HCT116 (cell line): ENCODE results near the gene HAPLN3. TPM values are rescaled to one million over a fixed set of nuclear protein-coding genes. Genes with fewer than 3 reads are reported as not detected.

Source experiments
- ATAC-seq: fragments of 200-7000 bp; cut with Tn5 transposase; 2 replicates; pipeline ENCODE4 v1.9.1; 2020; ENCODE audit warnings: mild to moderate bottlenecking, moderate library complexity
- BruUV-seq: library from RNA; stranded (reverse); fragments of 400-500 nt; replicated peaks from 2 replicates; lab custom pipeline; 2021; lab: Mats Ljungman, UMichigan
- CTCF ChIA-PET: fragments of 300-600 bp; sonication (Branson Sonifier 250); formaldehyde crosslinking; loops from one replicate; lab custom pipeline; 2021; ENCODE audit warnings: antibody characterized with exemption; lab: Charles Lee
- POLR2A ChIA-PET: fragments of 300-600, 350-600 bp; sonication (Branson Sonifier 250); formaldehyde crosslinking; loops from one replicate; lab custom pipeline; 2021; ENCODE audit warnings: antibody characterized with exemption; lab: Charles Lee
- RAD21 ChIA-PET, 2 experiments: fragments of 300-600 bp; sonication (Branson Sonifier 250); formaldehyde crosslinking; loops; one replicate each; lab custom pipeline; 2023; ENCODE audit warnings: low total read pairs in 2 of 2; ENCODE audit not compliant: uncharacterized antibody in 2 of 2, unreplicated experiment in 2 of 2, low non-redundant PET in 1 of 2; lab: Charles Lee
- DNase-seq: peaks from one replicate; pipeline ENCODE4 v3.0.0-alpha.2; 2010; ENCODE audit warnings: low read depth, low spot score
- H2AFZ ChIP-seq: fragments of 200-600 bp; shearing (Covaris generic), sonication (generic); 2 replicates; pipeline ENCODE4 v1.6.1; 2017; ENCODE audit warnings: low read depth, mixed run types, mixed read lengths, antibody characterized with exemption, low read length; ENCODE audit not compliant: poor library complexity, severe bottlenecking
- H3K27ac ChIP-seq: 2 replicates; pipeline ENCODE4 v1.5.1; 2012; ENCODE audit warnings: low read depth, low read length
- H3K27me3 ChIP-seq: fragments of 200-600 bp; sonication (generic); 2 replicates; pipeline ENCODE4 v1.6.1; 2016; ENCODE audit warnings: mixed run types, low read length, mixed read lengths; ENCODE audit not compliant: insufficient read depth
- H3K36me3 ChIP-seq, 2 experiments: fragments of 200-500 bp in 1 of 2; fragments of 200-600 bp in 1 of 2; sonication (Bioruptor generic) in 1 of 2; sonication (generic) in 1 of 2; 2 replicates each; pipeline versions ENCODE4 v1.5.1 to v1.6.1; 2014 to 2016; ENCODE audit warnings: low read length in 2 of 2, inconsistent platforms in 1 of 2, mixed read lengths in 1 of 2, mixed run types in 1 of 2; ENCODE audit not compliant: insufficient read depth in 2 of 2, control insufficient read depth in 1 of 2
- H3K4me1 ChIP-seq, 2 experiments: fragments of 200-600 bp in 1 of 2; sonication (generic) in 1 of 2; 2 replicates each; pipeline versions ENCODE4 v1.5.1 to v1.6.1; 2012 to 2017; ENCODE audit warnings: low read length in 2 of 2, inconsistent platforms in 1 of 2, mild to moderate bottlenecking in 1 of 2, mixed read lengths in 1 of 2, mixed run types in 1 of 2, moderate library complexity in 1 of 2; ENCODE audit not compliant: insufficient read depth in 2 of 2, control insufficient read depth in 1 of 2
- H3K4me2 ChIP-seq: fragments of 200-600 bp; sonication (generic); 2 replicates; pipeline ENCODE4 v1.6.1; 2017; ENCODE audit warnings: mixed run types, low read length, mixed read lengths
- H3K4me3 ChIP-seq, 2 experiments: fragments of 200-600 bp in 1 of 2; sonication (generic) in 1 of 2; replicated peaks in 1 of 2; 2 replicates each; pipeline ENCODE4 v1.5.1; 2011 to 2016; ENCODE audit warnings: low read length in 2 of 2, control low read depth in 1 of 2, low read depth in 1 of 2, mild to moderate bottlenecking in 1 of 2, mixed read lengths in 1 of 2, mixed run types in 1 of 2
- H3K79me2 ChIP-seq: fragments of 200-600 bp; sonication (generic); 2 replicates; pipeline ENCODE4 v1.6.1; 2017; ENCODE audit warnings: mild to moderate bottlenecking, mixed run types, low read length, moderate library complexity, mixed read lengths; ENCODE audit not compliant: insufficient read depth
- H3K9ac ChIP-seq: fragments of 200-600 bp; sonication (generic); 2 replicates; pipeline ENCODE4 v1.6.1; 2016; ENCODE audit warnings: low read length, mixed read lengths
- H3K9me2 ChIP-seq: fragments of 200-600 bp; sonication (generic), shearing (Covaris generic); 2 replicates; pipeline ENCODE4 v1.6.1; 2017; ENCODE audit warnings: mixed run types, mild to moderate bottlenecking, moderate library complexity; ENCODE audit not compliant: insufficient read depth
- H3K9me3 ChIP-seq, 2 experiments: fragments of 200-500 bp in 1 of 2; fragments of 200-600 bp in 1 of 2; sonication (Bioruptor generic) in 1 of 2; sonication (generic) in 1 of 2; 2 replicates each; pipeline ENCODE4 v1.6.1; 2014 to 2017; ENCODE audit warnings: low read length in 2 of 2, mixed read lengths in 2 of 2, inconsistent platforms in 1 of 2, low read depth in 1 of 2, mild to moderate bottlenecking in 1 of 2, mixed run types in 1 of 2, moderate library complexity in 1 of 2; ENCODE audit not compliant: control insufficient read depth in 1 of 2, insufficient read depth in 1 of 2
- H4K20me1 ChIP-seq: fragments of 200-600 bp; sonication (generic), shearing (Covaris generic); 2 replicates; pipeline ENCODE4 v1.6.1; 2017; ENCODE audit warnings: mixed run types, mild to moderate bottlenecking, moderate library complexity; ENCODE audit not compliant: insufficient read depth
- ATF3 ChIP-seq: IDR thresholded peaks from 2 replicates; pipeline ENCODE4 v1.6.1; 2012
- CBX3 ChIP-seq: IDR thresholded peaks from 2 replicates; pipeline ENCODE4 v1.6.1; 2012; ENCODE audit warnings: low read depth
- CEBPB ChIP-seq: IDR thresholded peaks from 2 replicates; pipeline ENCODE4 v1.6.1; 2012; ENCODE audit warnings: low read depth
- FOSL1 ChIP-seq: IDR thresholded peaks from 2 replicates; pipeline ENCODE4 v1.6.1; 2012; ENCODE audit warnings: low read depth
- JUND ChIP-seq: IDR thresholded peaks from 2 replicates; pipeline ENCODE4 v1.6.1; 2012
- MAX ChIP-seq: IDR thresholded peaks from 2 replicates; pipeline ENCODE4 v1.6.1; 2012
- POLR2A ChIP-seq: IDR thresholded peaks from 2 replicates; pipeline ENCODE4 v1.7.0; 2011; ENCODE audit warnings: borderline replicate concordance; ENCODE audit not compliant: insufficient read depth, insufficient read length; ENCODE audit errors: extremely low read depth
- POLR2AphosphoS5 ChIP-seq: IDR thresholded peaks from 2 replicates; pipeline ENCODE4 v1.6.1; 2011; ENCODE audit warnings: mild to moderate bottlenecking, low read depth, low read length, moderate library complexity
- RAD21 ChIP-seq: IDR thresholded peaks from 2 replicates; pipeline ENCODE4 v1.6.1; 2012; ENCODE audit warnings: low read depth, mild to moderate bottlenecking
- SIN3A ChIP-seq: IDR thresholded peaks from 2 replicates; pipeline ENCODE4 v1.6.1; 2012; ENCODE audit warnings: low read depth
- SP1 ChIP-seq: IDR thresholded peaks from 2 replicates; pipeline ENCODE4 v1.6.1; 2012; ENCODE audit warnings: low read depth
- SRF ChIP-seq: IDR thresholded peaks from 2 replicates; pipeline ENCODE4 v1.6.1; 2012; ENCODE audit warnings: low read depth
- ZFX ChIP-seq: fragments of 450-650 bp; IDR thresholded peaks from 2 replicates; pipeline ENCODE4 v1.6.1; 2017
- ZNF274 ChIP-seq: fragments of 200-500 bp; sonication (Bioruptor generic); IDR thresholded peaks from 2 replicates; pipeline ENCODE4 v1.6.1; 2014; ENCODE audit warnings: mild to moderate bottlenecking, low read depth, low read length, inconsistent platforms
- intact Hi-C: fragments of 100-400 bp; cut with micrococcal nuclease; formaldehyde crosslinking; loops from 2 replicates; pipeline ENCODE4 v1.10.0; 2022
- total RNA-seq: library from RNA; stranded (reverse); gene quantifications from one replicate; pipeline ENCODE4 v1.2.1, GENCODE V29; 2021; ENCODE audit not compliant: unreplicated experiment
- TF ChIP-seq, protein P1 (sequence below): IDR thresholded peaks from 2 replicates; pipeline ENCODE4 v1.6.1; 2011; ENCODE audit warnings: mild to moderate bottlenecking, low read length, moderate library complexity; ENCODE audit not compliant: insufficient replicate concordance; ENCODE audit errors: extremely low read depth
- TF ChIP-seq, protein P2 (sequence below): IDR thresholded peaks from 2 replicates; pipeline ENCODE4 v1.6.1; 2012; ENCODE audit warnings: low read depth
- TF ChIP-seq, protein P3 (sequence below), 3 experiments: fragments of 200-600 bp in 1 of 3; sonication (generic) in 1 of 3; IDR thresholded peaks in 2 of 3; conservative IDR thresholded peaks in 1 of 3; 2 replicates each; pipeline ENCODE4 v1.5.1; 2012 to 2017; ENCODE audit warnings: low read depth in 2 of 3, low read length in 2 of 3, antibody characterized with exemption in 1 of 3, borderline replicate concordance in 1 of 3, control low read depth in 1 of 3, mild to moderate bottlenecking in 1 of 3, mixed read lengths in 1 of 3, mixed run types in 1 of 3, moderate library complexity in 1 of 3; ENCODE audit not compliant: insufficient read depth in 1 of 3

Gene HAPLN3
- total RNA-seq, 1 experiment from 2014 or later = 10.9 TPM

DNA sequence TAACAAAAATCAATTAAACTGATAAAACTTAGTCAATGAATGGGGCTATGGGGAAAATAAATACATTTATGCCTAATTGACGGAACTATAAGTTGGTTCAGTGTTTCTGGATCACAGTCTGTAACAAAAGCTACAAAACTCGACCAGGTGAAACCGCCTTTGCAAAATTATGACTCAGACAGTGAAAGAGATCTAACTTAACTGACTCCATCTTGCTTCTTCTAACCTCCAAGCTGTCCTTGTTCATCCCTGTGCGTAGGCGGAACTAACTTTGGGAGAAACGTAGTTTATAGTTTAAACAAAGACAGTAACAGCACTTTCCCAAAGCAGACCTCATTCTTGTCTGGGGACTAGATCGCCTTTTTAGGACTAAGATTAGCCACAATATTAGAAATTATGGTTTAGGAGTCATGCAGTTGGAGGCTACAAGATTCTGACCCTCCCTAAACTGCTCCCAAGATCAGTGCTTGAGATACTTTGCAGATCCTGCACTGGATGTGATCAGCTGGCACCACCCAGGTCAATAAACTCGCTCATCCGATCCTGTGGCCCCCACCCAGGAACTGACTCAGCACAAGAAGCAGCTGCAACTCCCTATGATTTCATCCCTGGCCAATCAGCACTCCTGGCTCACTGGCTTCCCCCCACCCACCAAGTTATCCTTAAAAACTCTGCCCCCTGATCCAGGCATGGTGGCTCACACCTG is 25.0 kb upstream of the HAPLN3 start:
- ATAC-seq (peak; percentile 44; the same call in 1 of the 2 replicates), DNase-seq (no peak)
- peaks cover 35 to 41% of the 10 kb centered on the region in 2 experiments for H3K4me1 ChIP-seq
- intact Hi-C loops = no loop called here
- no peak for TF ChIP-seq ZFX
- TF ChIP-seq MAX = no peak
- TF ChIP-seq CBX3 = no peak
- TF ChIP-seq FOSL1 = peak; percentile 28; the same call in 1 of the 2 replicates
- TF ChIP-seq, protein P1, sequence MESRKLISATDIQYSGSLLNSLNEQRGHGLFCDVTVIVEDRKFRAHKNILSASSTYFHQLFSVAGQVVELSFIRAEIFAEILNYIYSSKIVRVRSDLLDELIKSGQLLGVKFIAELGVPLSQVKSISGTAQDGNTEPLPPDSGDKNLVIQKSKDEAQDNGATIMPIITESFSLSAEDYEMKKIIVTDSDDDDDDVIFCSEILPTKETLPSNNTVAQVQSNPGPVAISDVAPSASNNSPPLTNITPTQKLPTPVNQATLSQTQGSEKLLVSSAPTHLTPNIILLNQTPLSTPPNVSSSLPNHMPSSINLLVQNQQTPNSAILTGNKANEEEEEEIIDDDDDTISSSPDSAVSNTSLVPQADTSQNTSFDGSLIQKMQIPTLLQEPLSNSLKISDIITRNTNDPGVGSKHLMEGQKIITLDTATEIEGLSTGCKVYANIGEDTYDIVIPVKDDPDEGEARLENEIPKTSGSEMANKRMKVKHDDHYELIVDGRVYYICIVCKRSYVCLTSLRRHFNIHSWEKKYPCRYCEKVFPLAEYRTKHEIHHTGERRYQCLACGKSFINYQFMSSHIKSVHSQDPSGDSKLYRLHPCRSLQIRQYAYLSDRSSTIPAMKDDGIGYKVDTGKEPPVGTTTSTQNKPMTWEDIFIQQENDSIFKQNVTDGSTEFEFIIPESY = no peak
- TF ChIP-seq, protein P2, sequence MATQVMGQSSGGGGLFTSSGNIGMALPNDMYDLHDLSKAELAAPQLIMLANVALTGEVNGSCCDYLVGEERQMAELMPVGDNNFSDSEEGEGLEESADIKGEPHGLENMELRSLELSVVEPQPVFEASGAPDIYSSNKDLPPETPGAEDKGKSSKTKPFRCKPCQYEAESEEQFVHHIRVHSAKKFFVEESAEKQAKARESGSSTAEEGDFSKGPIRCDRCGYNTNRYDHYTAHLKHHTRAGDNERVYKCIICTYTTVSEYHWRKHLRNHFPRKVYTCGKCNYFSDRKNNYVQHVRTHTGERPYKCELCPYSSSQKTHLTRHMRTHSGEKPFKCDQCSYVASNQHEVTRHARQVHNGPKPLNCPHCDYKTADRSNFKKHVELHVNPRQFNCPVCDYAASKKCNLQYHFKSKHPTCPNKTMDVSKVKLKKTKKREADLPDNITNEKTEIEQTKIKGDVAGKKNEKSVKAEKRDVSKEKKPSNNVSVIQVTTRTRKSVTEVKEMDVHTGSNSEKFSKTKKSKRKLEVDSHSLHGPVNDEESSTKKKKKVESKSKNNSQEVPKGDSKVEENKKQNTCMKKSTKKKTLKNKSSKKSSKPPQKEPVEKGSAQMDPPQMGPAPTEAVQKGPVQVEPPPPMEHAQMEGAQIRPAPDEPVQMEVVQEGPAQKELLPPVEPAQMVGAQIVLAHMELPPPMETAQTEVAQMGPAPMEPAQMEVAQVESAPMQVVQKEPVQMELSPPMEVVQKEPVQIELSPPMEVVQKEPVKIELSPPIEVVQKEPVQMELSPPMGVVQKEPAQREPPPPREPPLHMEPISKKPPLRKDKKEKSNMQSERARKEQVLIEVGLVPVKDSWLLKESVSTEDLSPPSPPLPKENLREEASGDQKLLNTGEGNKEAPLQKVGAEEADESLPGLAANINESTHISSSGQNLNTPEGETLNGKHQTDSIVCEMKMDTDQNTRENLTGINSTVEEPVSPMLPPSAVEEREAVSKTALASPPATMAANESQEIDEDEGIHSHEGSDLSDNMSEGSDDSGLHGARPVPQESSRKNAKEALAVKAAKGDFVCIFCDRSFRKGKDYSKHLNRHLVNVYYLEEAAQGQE = no peak
- no peak for TF ChIP-seq RAD21
- TF ChIP-seq ZNF274 = no peak
- TF ChIP-seq SP1 = no peak; the same call in 1 of the 2 replicates
- TF ChIP-seq SIN3A = no peak
- no peak for TF ChIP-seq CEBPB
- TF ChIP-seq, protein P3, sequence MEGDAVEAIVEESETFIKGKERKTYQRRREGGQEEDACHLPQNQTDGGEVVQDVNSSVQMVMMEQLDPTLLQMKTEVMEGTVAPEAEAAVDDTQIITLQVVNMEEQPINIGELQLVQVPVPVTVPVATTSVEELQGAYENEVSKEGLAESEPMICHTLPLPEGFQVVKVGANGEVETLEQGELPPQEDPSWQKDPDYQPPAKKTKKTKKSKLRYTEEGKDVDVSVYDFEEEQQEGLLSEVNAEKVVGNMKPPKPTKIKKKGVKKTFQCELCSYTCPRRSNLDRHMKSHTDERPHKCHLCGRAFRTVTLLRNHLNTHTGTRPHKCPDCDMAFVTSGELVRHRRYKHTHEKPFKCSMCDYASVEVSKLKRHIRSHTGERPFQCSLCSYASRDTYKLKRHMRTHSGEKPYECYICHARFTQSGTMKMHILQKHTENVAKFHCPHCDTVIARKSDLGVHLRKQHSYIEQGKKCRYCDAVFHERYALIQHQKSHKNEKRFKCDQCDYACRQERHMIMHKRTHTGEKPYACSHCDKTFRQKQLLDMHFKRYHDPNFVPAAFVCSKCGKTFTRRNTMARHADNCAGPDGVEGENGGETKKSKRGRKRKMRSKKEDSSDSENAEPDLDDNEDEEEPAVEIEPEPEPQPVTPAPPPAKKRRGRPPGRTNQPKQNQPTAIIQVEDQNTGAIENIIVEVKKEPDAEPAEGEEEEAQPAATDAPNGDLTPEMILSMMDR (IDR thresholded peaks at IDR 0.05 in 2 of 3, conservative IDR thresholded peaks at IDR 0.05 in 1 of 3; ENCODE audit: borderline replicate concordance in 1 of 3, insufficient read depth in 1 of 3, low read depth in 2 of 3, low read length in 2 of 3) = no peak
- no peak for TF ChIP-seq SRF
- TF ChIP-seq POLR2AphosphoS5 = no peak
- TF ChIP-seq ATF3 = no peak
- TF ChIP-seq JUND = peak; percentile 54
- no peak for TF ChIP-seq POLR2A
- peak overlapping the region; percentile 50 for H3K4me2 ChIP-seq
- POLR2A ChIA-PET = interaction anchor here (0.6 to 1.9 kb wide), 5 partner anchors 8 to 99 kb away, joined by 3 to 9 read pairs (median 4); no protein-coding TSS in a partner anchor
- H3K79me2 ChIP-seq = no peaks in the 10 kb centered on the region
- CTCF ChIA-PET = interaction anchor here (1.4 to 1.9 kb wide), 2 partner anchors 9 to 15 kb away, joined by 5 to 6 read pairs; no protein-coding TSS in a partner anchor
- no peaks in the 10 kb centered on the region for H3K9me2 ChIP-seq
- H3K9ac ChIP-seq = peak overlapping the region; percentile 27; the same call in 1 of the 2 replicates
- H3K36me3 ChIP-seq = no peaks in the 10 kb centered on the region
- H2AFZ ChIP-seq = peak overlapping the region; percentile 76
- H3K27ac ChIP-seq = no peak overlapping the region
- no peaks in the 10 kb centered on the region for H3K27me3 ChIP-seq
- RAD21 ChIA-PET = no interaction called here
- BruUV-seq = TSS peak; percentile 98
- H3K9me3 ChIP-seq = no peaks in the 10 kb centered on the region
- H3K4me3 ChIP-seq = 0 out of 4 replicates have a peak overlapping the region, but pooled peaks of 1 of the 2 experiments have one; percentile 3
- no peaks in the 10 kb centered on the region for H4K20me1 ChIP-seq
